ENCODE data around the gene NPBWR2. TPM values are rescaled to one million over a fixed set of nuclear protein-coding genes. Genes with fewer than 3 reads are reported as not detected.

NPBWR2 gene
- total RNA-seq, 1 experiment from 2014 or later = not detected

- DNase-seq (ENCODE audit: low read depth) = no peak
Observed at GRCh38 chr20:64116541-64117431, 9.4 kb upstream of the NPBWR2 start.

GRCh38 chr20:64116016-64116415 is 8.7 kb upstream of the NPBWR2 start:
- DNase-seq (ENCODE audit: low read depth) = no peak

DNA sequence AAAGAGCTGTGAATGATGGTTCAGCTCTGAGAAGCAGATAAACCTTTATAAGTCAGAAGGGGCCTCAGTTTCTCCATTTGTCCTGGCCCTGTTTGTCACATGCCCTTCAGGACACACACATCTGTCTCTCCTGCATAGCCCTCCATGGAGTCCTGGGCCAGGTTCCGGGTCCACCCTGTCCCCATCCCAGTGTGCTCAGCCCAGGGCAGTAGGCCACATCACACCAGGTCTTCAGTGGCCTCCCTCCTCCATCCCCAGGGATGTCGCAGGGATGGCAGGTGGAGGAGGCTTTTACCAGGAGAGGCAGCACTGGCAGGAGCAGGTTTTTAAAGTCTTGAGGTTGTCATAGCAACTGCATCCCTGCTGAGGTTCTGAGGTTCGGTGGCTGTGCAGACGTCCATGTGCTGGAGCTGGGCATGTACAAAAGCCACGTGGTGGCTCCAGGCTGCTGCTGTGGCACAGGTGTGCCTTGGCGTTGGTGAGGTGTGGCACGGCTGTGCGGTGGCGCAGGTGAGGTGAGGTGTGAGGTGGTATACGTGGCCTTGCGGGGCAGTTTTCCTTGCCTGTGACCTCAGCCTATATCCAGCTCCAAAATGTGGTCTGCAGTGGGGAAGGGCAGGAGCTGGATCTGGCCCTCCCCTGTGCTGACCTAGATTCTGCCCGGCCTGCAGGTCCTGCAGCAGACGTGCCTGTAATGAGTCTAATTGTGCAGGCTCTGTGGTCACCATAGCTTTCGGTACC is 8.0 kb upstream of the NPBWR2 start:
- DNase-seq (ENCODE audit: low read depth) = no peak

GRCh38 chr20:64114356-64114971 is 7.1 kb upstream of the NPBWR2 start:
- DNase-seq (ENCODE audit: low read depth) = no peak

GRCh38 chr20:64113796-64114355 is 6.5 kb upstream of the NPBWR2 start:
- no peak for DNase-seq (ENCODE audit: low read depth)

DNA sequence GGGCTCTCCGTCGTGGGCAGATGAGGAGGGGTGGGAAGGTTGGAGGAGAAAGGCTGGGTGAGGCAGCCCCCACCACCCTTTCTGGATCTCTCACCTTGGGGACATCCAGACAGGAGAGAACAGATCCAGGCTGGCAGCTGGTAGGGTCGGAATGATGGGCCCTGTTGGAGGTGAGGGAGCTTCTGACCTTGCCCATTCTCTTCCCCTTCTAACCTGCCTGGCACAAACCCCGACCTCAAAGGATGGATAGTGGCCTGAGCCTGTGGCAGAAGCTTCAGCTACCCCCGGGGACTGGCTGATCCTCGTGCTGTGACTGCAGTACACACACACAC is 6.0 kb upstream of the NPBWR2 start:
- DNase-seq (ENCODE audit: low read depth) = no peak

DNA sequence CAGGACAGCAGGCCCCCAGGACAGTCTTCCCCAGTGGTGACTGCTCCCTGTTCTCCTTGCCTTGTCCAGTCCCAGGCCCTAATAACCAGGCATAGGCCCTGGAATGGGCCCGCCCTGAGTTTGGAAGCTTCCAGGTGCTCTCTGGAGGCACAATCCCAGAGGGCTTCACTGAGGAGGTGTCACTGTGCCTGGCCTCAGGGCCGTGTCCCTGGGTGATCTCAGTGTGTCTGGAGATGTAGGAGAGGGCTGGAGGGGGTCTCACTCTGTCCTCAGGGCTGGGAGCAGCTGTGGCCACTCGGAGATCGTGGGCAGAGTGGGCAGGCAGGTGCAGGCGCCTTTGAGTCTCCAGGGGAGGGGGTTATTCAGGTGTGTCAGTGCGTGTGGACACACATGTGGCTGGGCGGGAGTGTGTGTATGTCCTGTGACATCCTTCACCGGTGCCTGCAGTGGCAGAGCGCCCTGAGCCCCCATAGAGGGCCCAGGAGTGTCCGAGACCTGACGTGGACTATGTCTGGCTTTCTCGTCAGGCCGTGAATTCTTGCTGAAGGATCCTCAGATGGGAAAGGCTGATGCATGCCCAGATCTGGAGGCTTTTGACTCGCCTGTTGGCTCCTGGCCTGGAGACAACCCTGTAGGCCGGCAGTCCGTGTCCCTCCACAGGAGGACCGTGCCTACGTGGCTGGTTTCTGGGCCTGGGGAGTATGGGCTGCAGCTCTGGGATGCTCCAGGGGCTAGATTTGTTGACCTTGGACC is 5.5 kb upstream of the NPBWR2 start:
- no peak for DNase-seq (ENCODE audit: low read depth)

GRCh38 chr20:64111841-64112641 is 4.7 kb upstream of the NPBWR2 start:
- no peak for DNase-seq (ENCODE audit: low read depth)

GRCh38 chr20:64110411-64111068 is 3.2 kb upstream of the NPBWR2 start:
- no peak for DNase-seq (ENCODE audit: low read depth)

DNA sequence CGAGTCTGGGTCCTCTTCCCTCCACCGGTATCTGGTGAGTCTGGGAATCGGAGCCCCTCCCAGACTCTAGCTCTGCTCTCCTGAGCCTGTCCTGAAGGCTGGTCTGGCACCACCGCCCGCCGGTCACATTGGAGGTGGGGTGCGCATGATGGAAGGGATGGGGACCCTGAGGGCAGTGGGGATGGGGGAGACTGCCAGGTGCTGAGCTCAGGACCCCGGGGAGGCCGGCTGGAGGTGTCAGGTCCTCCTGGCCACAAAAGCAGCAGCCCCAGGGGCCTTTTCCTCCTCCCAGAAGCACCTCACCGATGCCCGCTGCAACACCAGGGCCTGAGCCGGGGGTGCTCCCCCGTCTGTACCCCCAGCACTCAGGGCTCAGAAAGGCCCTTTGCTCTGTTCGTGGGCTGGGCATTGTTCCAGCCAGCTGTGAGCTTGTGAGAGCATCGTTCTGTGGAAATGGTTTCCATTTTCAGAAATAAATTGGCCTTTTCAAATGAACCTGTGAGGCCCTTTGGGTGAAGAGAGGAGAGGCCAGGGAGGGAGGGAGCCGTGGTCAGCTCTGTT is 2.5 kb upstream of the NPBWR2 start:
- DNase-seq (ENCODE audit: low read depth) = no peak

DNA sequence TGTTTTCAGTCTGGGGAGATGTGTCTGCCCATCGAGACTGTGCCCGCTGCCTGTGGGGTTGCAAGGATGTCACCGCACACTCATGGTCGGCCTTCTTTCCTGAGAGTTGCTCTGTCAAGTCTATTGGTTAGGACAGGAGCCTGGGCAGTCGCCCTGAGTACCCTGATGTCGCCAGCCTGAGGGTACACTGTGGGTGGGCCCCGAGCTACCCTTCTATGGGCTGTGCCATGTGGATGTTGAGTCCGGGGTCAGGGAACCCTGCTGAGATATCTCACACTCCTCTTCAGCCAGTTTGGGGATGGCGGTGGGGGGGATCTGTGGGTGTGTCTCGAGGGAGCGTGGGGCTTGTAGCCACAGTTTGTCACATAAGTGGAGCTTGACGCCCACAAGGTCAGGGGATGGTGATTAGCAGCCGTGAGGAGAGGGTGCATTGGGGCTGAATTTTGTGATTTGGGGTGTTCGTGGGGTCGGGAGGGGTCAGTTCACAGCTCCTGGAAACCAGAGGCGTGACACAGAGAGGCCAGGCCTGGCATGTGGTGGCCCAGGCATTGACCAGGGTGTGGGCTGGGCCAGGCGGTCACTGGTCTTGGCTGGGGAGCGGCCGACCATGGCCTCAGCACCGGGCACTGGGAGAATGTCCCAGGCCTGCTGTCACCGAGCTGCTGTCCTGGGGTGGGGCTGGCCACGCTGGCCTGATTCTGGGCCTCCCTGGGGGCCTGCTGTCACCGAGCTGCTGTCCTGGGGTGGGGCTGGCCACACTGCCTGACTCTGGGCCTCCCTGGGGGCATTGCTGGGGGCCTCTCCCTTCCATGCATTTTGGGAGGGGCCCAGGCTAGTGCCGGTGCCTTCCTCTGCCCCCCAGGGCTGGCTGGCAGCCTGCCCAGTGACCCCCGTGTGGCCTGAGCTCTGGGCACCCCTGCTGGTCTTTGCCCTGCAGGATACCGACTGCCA is 1.6 kb upstream of the NPBWR2 start:
- no peak for DNase-seq (ENCODE audit: low read depth)

- no peak for DNase-seq (ENCODE audit: low read depth)
Observed at GRCh38 chr20:64107736-64108457, 532 bp upstream of the NPBWR2 start.

DNA sequence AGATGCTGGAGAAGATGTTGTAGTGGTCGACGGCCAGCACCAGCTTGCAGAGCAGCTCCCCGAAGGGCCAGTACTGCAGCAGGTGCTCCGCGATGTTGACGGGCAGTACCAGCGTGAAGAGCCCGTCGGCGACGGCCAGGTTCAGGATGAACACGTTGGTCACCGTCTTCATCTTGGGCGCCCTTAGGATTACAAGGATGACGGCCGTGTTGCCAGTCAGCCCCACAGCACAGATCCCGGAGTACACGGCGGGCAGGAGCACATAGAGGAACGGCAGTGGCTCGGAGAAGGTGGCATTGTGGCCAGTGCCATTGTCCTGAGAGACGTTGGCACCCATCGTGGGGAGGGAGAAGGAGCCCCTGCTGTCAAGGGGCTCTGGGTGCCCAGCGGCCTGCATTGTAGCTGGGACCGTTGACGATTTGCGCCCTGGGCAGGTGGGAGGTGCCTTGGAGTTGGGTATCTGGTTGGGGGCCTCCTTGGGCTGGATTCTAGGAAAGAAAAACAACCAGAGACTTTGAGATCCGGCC is 867 bp downstream of the NPBWR2 start:
- DNase-seq (ENCODE audit: low read depth) = no peak

GRCh38 chr20:64105846-64106434 is 1.4 kb downstream of the NPBWR2 start:
- DNase-seq (ENCODE audit: low read depth) = peak; percentile 3

GRCh38 chr20:64104667-64105451 is 2.5 kb downstream of the NPBWR2 start:
- DNase-seq (ENCODE audit: low read depth) = peak; percentile 1

GRCh38 chr20:64103871-64104666 is 3.3 kb downstream of the NPBWR2 start:
- DNase-seq (ENCODE audit: low read depth) = peak; percentile 1
